ENCODE data around the gene DDX19B. TPM values are rescaled to one million over a fixed set of nuclear protein-coding genes. Genes with fewer than 3 reads are reported as not detected.
"Not testable (repeated sequence)": the region's sequence is repeated elsewhere in the genome, so short reads cannot be mapped to it uniquely, and the experiment has no call there.

The DDX19B gene
- total and polyA plus RNA-seq, 2 donors (not counting 1 experiment from before 2014, with no cell fraction given), result 33.0 to 35.8 TPM

DNA sequence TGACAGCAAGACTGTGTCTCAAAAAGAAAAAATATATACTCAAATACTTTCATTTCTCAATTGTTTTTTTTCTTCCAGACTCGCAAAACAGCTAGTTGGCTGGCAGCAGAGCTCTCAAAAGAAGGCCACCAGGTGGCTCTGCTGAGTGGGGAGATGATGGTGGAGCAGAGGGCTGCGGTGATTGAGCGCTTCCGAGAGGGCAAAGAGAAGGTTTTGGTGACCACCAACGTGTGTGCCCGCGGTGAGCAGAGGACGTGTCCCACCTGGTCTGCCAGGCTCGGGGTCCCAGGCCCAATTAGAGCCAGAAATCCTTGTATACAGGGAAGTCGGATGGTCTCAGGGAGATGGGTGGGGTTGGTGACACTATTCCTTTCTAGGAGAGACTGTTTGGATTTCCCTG is 71.2 kb downstream of the DDX19B start:
- peak; percentile 68 for TF ChIP-seq CTCF (IDR thresholded peaks at IDR 0.05)
- not testable (repeated sequence) for H3K79me2 ChIP-seq (ENCODE audit: control insufficient read depth, insufficient read depth, low read length)

DNA sequence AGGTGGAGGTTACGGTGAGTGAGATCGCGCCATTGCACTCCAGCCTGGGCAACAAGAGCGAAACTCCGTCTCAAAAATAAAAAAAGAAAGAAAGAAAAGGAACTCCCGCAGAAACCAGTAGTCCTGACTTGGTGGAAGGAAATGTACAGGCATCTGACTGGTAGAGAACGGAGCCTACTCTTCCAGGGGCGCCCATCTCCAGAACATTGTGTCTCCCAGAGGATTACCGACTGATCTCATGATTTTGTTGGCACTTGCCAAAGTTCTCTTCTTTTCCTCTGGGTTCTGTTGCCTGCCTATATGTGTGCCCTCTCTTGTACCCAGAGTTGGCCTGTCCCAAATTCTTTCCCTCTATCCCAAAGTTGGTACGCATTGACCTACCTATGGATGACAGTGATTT is 71.9 kb downstream of the DDX19B start:
- H3K4me3 Mint-ChIP-seq, result no peak overlapping the region
- no peaks in the 10 kb centered on the region for H3K9me3 Mint-ChIP-seq (ENCODE audit: insufficient read depth)
- 92% methylated on average over 7 of the region's 10 CpGs for WGBS (ENCODE audit: insufficient coverage)
- ATAC-seq (ENCODE audit: low read depth) (no peak), DNase-seq (no peak)
- H3K9me3 ChIP-seq (ENCODE audit: control extremely low read depth in 1 of 3, control insufficient read depth in 2 of 3, insufficient read depth in 1 of 3, low read length in 2 of 3), result no peaks in the 10 kb centered on the region
- H3K4me2 ChIP-seq (replicated peaks; ENCODE audit: low read depth, low read length, poor library complexity, severe bottlenecking), result no peak overlapping the region
- intact Hi-C loops (cut with micrococcal nuclease), result no loop called here
- peaks cover 7% of the 10 kb centered on the region for H3K79me2 ChIP-seq (ENCODE audit: control insufficient read depth, insufficient read depth, low read length)
- H2AFZ ChIP-seq (ENCODE audit: insufficient read depth, low read depth, low read length, poor library complexity, severe bottlenecking), result no peak overlapping the region
- no peaks in the 10 kb centered on the region for H3K4me1 Mint-ChIP-seq
- no peak for TF ChIP-seq CTCF (IDR thresholded peaks at IDR 0.05)
- TF ChIP-seq EZH2 (IDR thresholded peaks at IDR 0.05; ENCODE audit: borderline replicate concordance, insufficient read depth, low read depth, low read length, poor library complexity, severe bottlenecking), result no peak
- H3K27ac Mint-ChIP-seq, result no peak overlapping the region
- H3K27me3 ChIP-seq (replicated peaks in 1 of 4; ENCODE audit: control extremely low read depth in 1 of 4, control insufficient read depth in 3 of 4, insufficient read depth in 4 of 4, low read length in 3 of 4), result no peaks in the 10 kb centered on the region
- no peak overlapping the region for H3K27ac ChIP-seq (ENCODE audit: low read length in 2 of 2)
- ChIA-PET POLR2A (no interaction called here), CTCF (interaction anchor here (1.3 to 2.3 kb wide), 5 partner anchors 14 to 154 kb away, joined by 4 to 12 read pairs (median 5); partner anchors contain the start of gene FCSK)
- H3K4me1 ChIP-seq (ENCODE audit: control insufficient read depth in 2 of 2, insufficient read depth in 2 of 2, low read length in 2 of 2), result no peaks in the 10 kb centered on the region
- peaks cover 6 to 67% of the 10 kb centered on the region in 2 experiments for H3K36me3 ChIP-seq (replicated peaks in 1 of 2; ENCODE audit: control extremely low read depth in 1 of 2, control insufficient read depth in 1 of 2, extremely low read depth in 1 of 2, insufficient read depth in 2 of 2, low read length in 1 of 2)
- H3K27me3 Mint-ChIP-seq, result no peaks in the 10 kb centered on the region
- H3K4me3 ChIP-seq (ENCODE audit: control extremely low read depth in 1 of 5, extremely low read depth in 1 of 5, insufficient read depth in 1 of 5, low read depth in 2 of 5, low read length in 4 of 5), result no peak overlapping the region
- H3K9ac ChIP-seq (ENCODE audit: low read length), result no peak overlapping the region
- no peaks in the 10 kb centered on the region for H4K20me1 ChIP-seq (ENCODE audit: control insufficient read depth, insufficient read depth, low read length, poor library complexity, severe bottlenecking)

More for the DNA sequence above, 71.2 kb downstream of the DDX19B start:
- H3K4me1 Mint-ChIP-seq; H2AFZ ChIP-seq (ENCODE audit: insufficient read depth, low read depth, low read length, poor library complexity, severe bottlenecking); H3K27me3 Mint-ChIP-seq; H3K4me3 Mint-ChIP-seq; H4K20me1 ChIP-seq (ENCODE audit: control insufficient read depth, insufficient read depth, low read length, poor library complexity, severe bottlenecking); H3K9me3 ChIP-seq (ENCODE audit: control extremely low read depth in 1 of 3, control insufficient read depth in 2 of 3, insufficient read depth in 1 of 3, low read length in 2 of 3); H3K4me2 ChIP-seq (replicated peaks; ENCODE audit: low read depth, low read length, poor library complexity, severe bottlenecking); H3K4me1 ChIP-seq (ENCODE audit: control insufficient read depth in 2 of 2, insufficient read depth in 2 of 2, low read length in 2 of 2); POLR2A ChIA-PET; H3K9ac ChIP-seq (ENCODE audit: low read length); H3K27ac ChIP-seq (ENCODE audit: low read length in 2 of 2); H3K4me3 ChIP-seq (ENCODE audit: control extremely low read depth in 1 of 5, extremely low read depth in 1 of 5, insufficient read depth in 1 of 5, low read depth in 2 of 5, low read length in 4 of 5); H3K9me3 Mint-ChIP-seq (ENCODE audit: insufficient read depth); intact Hi-C loops (cut with micrococcal nuclease); H3K27me3 ChIP-seq (replicated peaks in 1 of 4; ENCODE audit: control extremely low read depth in 1 of 4, control insufficient read depth in 3 of 4, insufficient read depth in 4 of 4, low read length in 3 of 4): not testable (repeated sequence)
- DNase-seq (peak; percentile 50), ATAC-seq (ENCODE audit: low read depth) (peak; percentile 60)
- peaks cover 8 to 69% of the 10 kb centered on the region in 2 experiments for H3K36me3 ChIP-seq (replicated peaks in 1 of 2; ENCODE audit: control extremely low read depth in 1 of 2, control insufficient read depth in 1 of 2, extremely low read depth in 1 of 2, insufficient read depth in 2 of 2, low read length in 1 of 2)
- peak overlapping the region; percentile 28 for H3K27ac Mint-ChIP-seq
- CTCF ChIA-PET, result interaction anchor here (0.8 to 2.4 kb wide), 18 partner anchors 9 to 284 kb away, joined by 3 to 12 read pairs (median 5); partner anchors contain the start of gene FCSK
- 75% methylated on average over 9 of the region's 10 CpGs for WGBS (ENCODE audit: insufficient coverage)
